Ascending aorta (tissue), 2 donors: ENCODE measurements around the gene IL20. TPM values are rescaled to one million over a fixed set of nuclear protein-coding genes. Genes with fewer than 3 reads are reported as not detected.

Experiments
- DNase-seq, 2 donors: peaks; one replicate each; pipeline ENCODE4 v3.0.0-alpha.2; 2019; ENCODE audit warnings: low spot score in 2 of 2
- H3K27ac ChIP-seq, 2 donors: fragments of 200-600 bp; sonication (generic); one replicate each; pipeline ENCODE4 v1.5.1; 2016 to 2017; ENCODE audit warnings: mild to moderate bottlenecking in 1 of 2
- H3K27me3 ChIP-seq: fragments of 200-600 bp; sonication (generic); one replicate; pipeline ENCODE4 v1.5.1; 2017
- H3K36me3 ChIP-seq, 2 donors: fragments of 200-600 bp; sonication (generic); one replicate each; pipeline ENCODE4 v1.5.1; 2016
- H3K4me1 ChIP-seq, 2 donors: fragments of 200-600 bp; sonication (generic); one replicate each; pipeline ENCODE4 v1.5.1; 2016 to 2017; ENCODE audit warnings: mild to moderate bottlenecking in 1 of 2
- H3K4me3 ChIP-seq, 2 donors: fragments of 200-600 bp; sonication (generic); one replicate each; pipeline ENCODE4 v1.5.1; 2016 to 2017; ENCODE audit warnings: mild to moderate bottlenecking in 1 of 2
- H3K9me3 ChIP-seq, 2 donors: fragments of 200-600 bp; sonication (generic); one replicate each; pipeline ENCODE4 v1.5.1; 2016
- intact Hi-C: fragments of 100-400 bp; cut with DNase I; formaldehyde crosslinking; loops from one replicate; pipeline ENCODE4 v1.15.1; 2023
- total RNA-seq: library from RNA; depleted of rRNA; stranded (reverse); fragments of >200 nt; gene quantifications from one replicate; pipeline ENCODE4 v1.1.0, GENCODE V29; 2016
- TF ChIP-seq, protein P1 (sequence below), 3 experiments: fragments of 200-600 bp in 2 of 3; fragments of 450-650 bp in 1 of 3; sonication (generic) in 2 of 3; IDR thresholded peaks; one replicate each; pipeline ENCODE4 v1.5.1; 2016 to 2019; ENCODE audit warnings: antibody characterized with exemption in 3 of 3, mild to moderate bottlenecking in 1 of 3, moderate library complexity in 1 of 3

Gene IL20
- total RNA-seq, 1 donor from 2014 or later = not detected

DNA sequence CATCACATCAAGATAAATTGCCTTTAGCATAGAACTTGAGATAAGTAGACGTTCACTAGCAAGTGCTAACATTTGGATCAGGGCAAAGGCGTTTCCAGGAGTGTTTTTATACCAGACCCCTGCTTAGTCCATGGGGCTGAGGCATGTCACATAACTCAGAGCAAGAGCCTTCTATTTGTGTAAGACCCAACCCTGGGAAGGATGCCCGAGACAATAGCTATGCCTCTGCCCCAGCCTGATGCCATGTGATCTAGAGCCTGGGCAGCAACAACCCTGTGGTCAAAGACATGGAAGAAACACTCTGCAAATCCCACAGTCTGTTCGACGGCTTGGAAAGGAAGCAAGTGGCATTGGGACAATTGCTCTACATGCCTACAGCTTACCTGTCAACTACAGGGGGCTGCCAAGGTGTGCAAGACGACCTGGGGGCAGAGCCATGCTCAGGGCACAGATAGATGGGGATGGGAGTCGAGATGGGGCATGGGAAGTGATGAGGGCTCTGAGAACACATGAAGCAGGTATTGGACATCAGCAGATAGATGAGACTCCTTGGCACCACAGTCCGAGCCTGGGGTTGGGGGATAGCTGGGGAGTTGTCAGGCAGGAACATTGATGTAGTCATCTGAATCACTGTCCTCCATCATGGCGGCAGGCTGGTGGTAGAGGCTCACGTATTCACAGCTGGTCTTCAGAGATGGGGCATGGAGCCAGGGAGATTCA is 39.2 kb downstream of the IL20 start:
- intact Hi-C loops = no loop called here
- DNase-seq = peak in 1 of 2 donors; percentile 31
- TF ChIP-seq, protein P1, sequence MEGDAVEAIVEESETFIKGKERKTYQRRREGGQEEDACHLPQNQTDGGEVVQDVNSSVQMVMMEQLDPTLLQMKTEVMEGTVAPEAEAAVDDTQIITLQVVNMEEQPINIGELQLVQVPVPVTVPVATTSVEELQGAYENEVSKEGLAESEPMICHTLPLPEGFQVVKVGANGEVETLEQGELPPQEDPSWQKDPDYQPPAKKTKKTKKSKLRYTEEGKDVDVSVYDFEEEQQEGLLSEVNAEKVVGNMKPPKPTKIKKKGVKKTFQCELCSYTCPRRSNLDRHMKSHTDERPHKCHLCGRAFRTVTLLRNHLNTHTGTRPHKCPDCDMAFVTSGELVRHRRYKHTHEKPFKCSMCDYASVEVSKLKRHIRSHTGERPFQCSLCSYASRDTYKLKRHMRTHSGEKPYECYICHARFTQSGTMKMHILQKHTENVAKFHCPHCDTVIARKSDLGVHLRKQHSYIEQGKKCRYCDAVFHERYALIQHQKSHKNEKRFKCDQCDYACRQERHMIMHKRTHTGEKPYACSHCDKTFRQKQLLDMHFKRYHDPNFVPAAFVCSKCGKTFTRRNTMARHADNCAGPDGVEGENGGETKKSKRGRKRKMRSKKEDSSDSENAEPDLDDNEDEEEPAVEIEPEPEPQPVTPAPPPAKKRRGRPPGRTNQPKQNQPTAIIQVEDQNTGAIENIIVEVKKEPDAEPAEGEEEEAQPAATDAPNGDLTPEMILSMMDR (IDR thresholded peaks at IDR 0.05) = no peak

DNA sequence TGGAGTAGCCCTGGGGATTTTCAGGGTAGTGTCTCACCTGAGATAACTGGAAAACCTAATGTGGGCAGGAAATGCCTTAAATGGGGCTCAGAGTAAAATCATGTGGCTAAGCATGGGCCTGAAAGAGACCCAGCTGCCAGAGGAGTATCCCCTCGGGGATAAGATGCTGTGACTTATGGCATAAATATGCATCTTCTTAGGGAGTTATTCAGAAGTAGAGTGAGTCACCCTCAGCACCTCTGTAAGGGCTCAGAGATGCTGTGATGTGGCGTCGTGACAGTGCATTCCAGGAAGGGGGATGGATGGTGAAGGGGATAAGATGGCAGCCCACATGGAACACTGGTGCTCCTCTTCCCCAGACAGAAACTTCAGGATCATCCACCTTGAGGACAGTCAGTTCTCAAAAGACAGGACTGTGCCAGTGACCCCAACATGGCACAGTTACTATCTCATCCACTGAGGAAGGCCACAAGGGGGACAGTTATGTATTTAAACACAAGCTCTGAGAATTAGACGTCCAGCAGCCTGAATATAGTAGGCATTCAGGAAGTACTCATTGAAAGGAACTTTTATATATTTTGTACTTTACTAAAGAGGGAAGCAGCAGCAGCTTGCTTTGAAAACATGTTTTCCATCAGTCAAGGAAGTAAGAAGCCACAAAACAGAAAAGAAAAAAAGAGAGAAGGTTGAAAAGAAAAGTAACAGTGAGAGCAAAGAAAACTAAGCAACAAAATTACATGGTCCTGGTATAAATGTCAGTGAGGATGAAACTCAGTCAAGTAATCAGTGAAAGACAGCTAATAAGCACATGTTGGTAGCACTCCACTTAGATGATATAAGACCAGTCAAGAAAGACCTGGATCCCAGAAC is 40.1 kb downstream of the IL20 start:
- Histone ChIP-seq H3K4me1 (peaks cover 0 to 10% of the 10 kb centered on the region in 2 donors), H3K36me3 (no peaks in the 10 kb centered on the region), H3K4me3 (no peak overlapping the region), H3K9me3 (no peaks in the 10 kb centered on the region), H3K27ac (no peak overlapping the region), H3K27me3 (peaks cover 10% of the 10 kb centered on the region)
- intact Hi-C loops = no loop called here
- peak in 1 of 2 donors; percentile 27 for DNase-seq
- TF ChIP-seq, protein P1 (IDR thresholded peaks at IDR 0.05) = no peak

More for the DNA sequence above, 39.2 kb downstream of the IL20 start:
- no peaks in the 10 kb centered on the region for H3K9me3 ChIP-seq
- no peak overlapping the region for H3K4me3 ChIP-seq
- H3K4me1 ChIP-seq = peaks cover 0 to 5% of the 10 kb centered on the region in 2 donors
- peaks cover 2% of the 10 kb centered on the region for H3K27me3 ChIP-seq
- no peaks in the 10 kb centered on the region for H3K36me3 ChIP-seq
- H3K27ac ChIP-seq = no peak overlapping the region

DNA sequence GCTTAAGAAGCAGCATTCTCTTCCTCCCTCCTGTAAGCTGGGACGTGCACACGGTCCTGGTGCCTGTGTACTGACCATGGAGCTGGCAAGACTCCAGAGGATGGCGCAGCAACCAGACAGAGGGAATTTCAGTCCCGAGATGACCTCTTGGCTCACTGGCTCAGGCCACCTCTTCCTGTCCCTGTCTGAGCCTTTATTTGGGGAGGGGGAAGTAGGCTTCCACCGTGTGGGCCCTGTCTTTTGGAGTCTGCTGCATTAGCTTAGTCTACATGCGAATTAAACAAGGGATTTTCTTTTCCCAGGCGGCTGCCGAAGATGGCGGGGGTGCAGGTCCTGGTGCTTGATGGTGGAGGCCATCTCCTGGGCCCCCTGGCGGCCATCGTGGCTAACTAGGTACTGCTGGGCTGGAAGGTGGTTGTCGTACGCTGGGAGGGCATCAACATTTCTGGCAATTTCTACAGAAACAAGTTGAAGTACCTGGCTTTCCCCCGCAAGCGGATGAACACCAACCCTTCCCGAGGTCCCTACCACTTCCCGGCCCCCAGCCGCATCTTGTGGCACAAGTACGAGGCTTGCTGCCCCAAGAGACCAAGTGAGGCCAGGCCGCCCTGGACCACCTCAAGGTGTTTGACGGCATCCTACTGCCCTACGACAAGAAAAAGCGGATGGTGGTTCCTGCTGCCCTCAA is 42.0 kb downstream of the IL20 start:
- intact Hi-C loops = no loop called here
- Histone ChIP-seq H3K27ac (no peak overlapping the region), H3K36me3 (no peaks in the 10 kb centered on the region), H3K4me1 (peaks cover 0 to 10% of the 10 kb centered on the region in 2 donors), H3K4me3 (no peak overlapping the region), H3K9me3 (no peaks in the 10 kb centered on the region), H3K27me3 (peaks cover 10% of the 10 kb centered on the region)
- peak in 1 of 2 donors; percentile 58 for DNase-seq
- TF ChIP-seq, protein P1 (IDR thresholded peaks at IDR 0.05) = no peak

DNA sequence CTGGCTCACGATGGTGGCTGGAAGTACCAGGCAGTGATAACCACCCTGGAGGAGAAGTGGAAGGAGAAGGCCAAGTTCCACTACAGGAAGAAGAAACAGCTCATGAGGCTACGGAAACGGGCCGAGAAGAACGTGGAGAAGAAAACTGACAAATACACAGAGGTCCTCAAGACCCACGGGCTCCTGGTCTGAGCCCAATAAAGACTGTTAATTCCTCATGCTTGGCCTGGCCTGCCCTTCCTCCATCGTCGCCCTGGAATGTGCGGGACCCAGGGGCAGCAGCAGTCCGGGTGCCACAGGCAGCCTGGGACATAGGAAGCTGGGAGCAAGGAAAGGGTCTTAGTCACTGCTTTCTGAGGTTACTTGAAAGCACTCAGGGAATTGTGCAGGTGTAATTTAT is 42.6 kb downstream of the IL20 start:
- no peak for DNase-seq
- TF ChIP-seq, protein P1 (IDR thresholded peaks at IDR 0.05) = no peak

DNA sequence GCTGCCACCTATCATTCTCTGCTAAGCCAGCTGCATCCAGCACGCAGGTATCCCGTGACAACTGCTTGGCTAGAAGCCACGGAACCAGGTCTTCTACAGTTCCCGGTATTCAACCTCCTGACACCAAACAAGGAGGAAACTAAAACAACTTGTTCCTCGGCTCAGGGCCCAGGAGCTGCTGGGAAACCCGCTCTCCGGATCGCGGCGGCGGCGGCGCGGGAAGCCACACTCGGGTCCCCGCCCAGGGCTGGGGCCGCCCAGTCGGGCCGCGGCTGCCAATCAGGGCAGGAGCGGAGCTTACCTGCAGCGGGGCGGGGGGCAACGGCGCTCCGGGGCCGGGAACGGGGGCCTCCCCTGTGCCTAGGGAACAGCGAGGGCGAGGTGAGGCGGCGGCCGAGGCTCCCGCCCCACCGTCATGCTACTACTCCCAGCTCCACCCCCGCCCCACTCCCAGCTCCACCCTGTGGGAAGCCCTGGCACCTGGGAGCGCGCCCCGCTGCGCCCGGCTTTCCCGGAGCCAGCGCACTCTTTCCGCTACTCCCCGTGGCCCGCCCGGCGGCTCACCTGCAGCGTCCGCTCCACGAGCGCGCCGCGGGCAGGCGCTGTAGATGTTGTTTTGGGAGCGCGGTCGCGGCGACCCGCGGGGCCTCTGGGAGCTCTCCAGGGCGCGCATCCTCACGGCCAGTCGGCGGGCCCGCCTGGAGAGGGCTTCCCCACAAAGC is 43.9 kb downstream of the IL20 start:
- Histone ChIP-seq H3K4me1 (peaks cover 0 to 10% of the 10 kb centered on the region in 2 donors), H3K9me3 (no peaks in the 10 kb centered on the region), H3K27ac (no peak overlapping the region), H3K4me3 (peak overlapping the region; percentile 55 to 65), H3K36me3 (no peaks in the 10 kb centered on the region), H3K27me3 (peaks cover 10% of the 10 kb centered on the region)
- TF ChIP-seq, protein P1 (IDR thresholded peaks at IDR 0.05) = no peak
- intact Hi-C loops = no loop called here
- DNase-seq = no peak

More for the DNA sequence above, 42.6 kb downstream of the IL20 start:
- H3K27me3 ChIP-seq = peaks cover 10% of the 10 kb centered on the region
- intact Hi-C loops = no loop called here
- no peak overlapping the region for H3K4me3 ChIP-seq
- no peak overlapping the region for H3K27ac ChIP-seq
- peaks cover 0 to 10% of the 10 kb centered on the region in 2 donors for H3K4me1 ChIP-seq
- H3K36me3 ChIP-seq = no peaks in the 10 kb centered on the region
- H3K9me3 ChIP-seq = no peaks in the 10 kb centered on the region
